Endothelial cell (in vitro differentiated cells): ENCODE results near the gene PARP3. TPM values are rescaled to one million over a fixed set of nuclear protein-coding genes. Genes with fewer than 3 reads are reported as not detected.

Source experiments
- DNase-seq: peaks from one replicate; pipeline ENCODE4 v3.0.0; 2021; ENCODE audit warnings: low spot score
- H3K27ac Mint-ChIP-seq: one replicate; pipeline ENCODE4 v1.8.0; 2021; ENCODE audit warnings: mixed read lengths, inconsistent platforms; ENCODE audit not compliant: unreplicated experiment
- H3K27me3 Mint-ChIP-seq: one replicate; pipeline ENCODE4 v1.8.0; 2021; ENCODE audit warnings: mild to moderate bottlenecking, moderate library complexity, mixed read lengths, inconsistent platforms; ENCODE audit not compliant: unreplicated experiment
- H3K36me3 Mint-ChIP-seq: one replicate; pipeline ENCODE4 v1.8.0; 2021; ENCODE audit warnings: mild to moderate bottlenecking, low read depth, mixed read lengths, inconsistent platforms; ENCODE audit not compliant: unreplicated experiment
- H3K4me1 Mint-ChIP-seq: one replicate; pipeline ENCODE4 v1.8.0; 2021; ENCODE audit warnings: mild to moderate bottlenecking, mixed read lengths, inconsistent platforms; ENCODE audit not compliant: unreplicated experiment
- H3K4me3 Mint-ChIP-seq: one replicate; pipeline ENCODE4 v1.8.0; 2021; ENCODE audit warnings: mild to moderate bottlenecking, mixed read lengths, inconsistent platforms; ENCODE audit not compliant: unreplicated experiment
- H3K9me3 Mint-ChIP-seq: one replicate; pipeline ENCODE4 v1.8.0; 2021; ENCODE audit warnings: mixed read lengths, inconsistent platforms; ENCODE audit not compliant: unreplicated experiment
- total RNA-seq: library from RNA; stranded (reverse); fragmentation: NEBNext Ultra II Directional; extraction: Animal tissue kit (Norgen Biotek cat#: 25700); gene quantifications from one replicate; pipeline ENCODE4 v1.2.1, GENCODE V29; 2021; ENCODE audit not compliant: unreplicated experiment
- TF ChIP-seq, protein P1 (sequence below): fragments of 200-600 bp; sonication (generic); IDR thresholded peaks from one replicate; pipeline ENCODE4 v1.5.0; 2021; ENCODE audit warnings: antibody characterized with exemption; ENCODE audit not compliant: unreplicated experiment

The PARP3 gene
- total RNA-seq, 1 donor from 2014 or later, result 4.6 TPM

DNA sequence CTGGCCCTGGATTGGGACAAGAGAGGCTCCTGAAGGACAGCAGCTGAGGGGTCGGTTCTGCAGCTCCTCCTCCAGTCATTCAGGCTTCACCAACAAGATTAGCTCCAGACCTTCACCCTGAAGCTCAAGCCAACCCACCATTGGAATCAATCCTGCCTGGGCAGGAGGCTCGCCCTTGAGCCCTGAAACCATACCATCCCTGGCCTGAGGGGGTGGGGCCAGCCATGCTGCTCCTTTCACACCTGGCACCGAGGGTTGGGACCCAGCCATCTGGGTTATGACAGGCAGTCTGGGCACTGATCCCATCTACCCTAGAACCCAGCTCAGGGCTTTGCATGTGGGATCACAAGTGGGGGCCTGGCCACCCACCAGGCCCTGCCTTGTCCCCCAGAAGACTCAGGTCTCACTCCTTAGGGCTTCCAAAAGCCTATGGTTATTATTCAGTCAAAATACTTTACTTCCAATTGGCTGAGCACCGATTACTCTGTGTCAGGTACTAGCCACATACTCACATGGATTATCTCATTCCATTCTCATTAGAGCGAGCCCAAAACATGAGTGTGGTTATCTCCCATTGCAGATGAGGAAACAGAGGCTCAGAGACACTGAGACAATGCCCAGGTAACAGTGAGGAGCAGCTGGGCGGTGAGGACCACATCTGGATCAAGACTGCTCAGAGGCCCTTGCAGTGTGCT is 28.6 kb downstream of the PARP3 start:
- H3K4me1 Mint-ChIP-seq, result peaks cover 25% of the 10 kb centered on the region
- H3K27me3 Mint-ChIP-seq, result peaks cover 11% of the 10 kb centered on the region
- H3K9me3 Mint-ChIP-seq, result no peaks in the 10 kb centered on the region
- H3K4me3 Mint-ChIP-seq, result no peak overlapping the region
- peaks cover 3% of the 10 kb centered on the region for H3K36me3 Mint-ChIP-seq
- DNase-seq, result no peak
- TF ChIP-seq, protein P1, sequence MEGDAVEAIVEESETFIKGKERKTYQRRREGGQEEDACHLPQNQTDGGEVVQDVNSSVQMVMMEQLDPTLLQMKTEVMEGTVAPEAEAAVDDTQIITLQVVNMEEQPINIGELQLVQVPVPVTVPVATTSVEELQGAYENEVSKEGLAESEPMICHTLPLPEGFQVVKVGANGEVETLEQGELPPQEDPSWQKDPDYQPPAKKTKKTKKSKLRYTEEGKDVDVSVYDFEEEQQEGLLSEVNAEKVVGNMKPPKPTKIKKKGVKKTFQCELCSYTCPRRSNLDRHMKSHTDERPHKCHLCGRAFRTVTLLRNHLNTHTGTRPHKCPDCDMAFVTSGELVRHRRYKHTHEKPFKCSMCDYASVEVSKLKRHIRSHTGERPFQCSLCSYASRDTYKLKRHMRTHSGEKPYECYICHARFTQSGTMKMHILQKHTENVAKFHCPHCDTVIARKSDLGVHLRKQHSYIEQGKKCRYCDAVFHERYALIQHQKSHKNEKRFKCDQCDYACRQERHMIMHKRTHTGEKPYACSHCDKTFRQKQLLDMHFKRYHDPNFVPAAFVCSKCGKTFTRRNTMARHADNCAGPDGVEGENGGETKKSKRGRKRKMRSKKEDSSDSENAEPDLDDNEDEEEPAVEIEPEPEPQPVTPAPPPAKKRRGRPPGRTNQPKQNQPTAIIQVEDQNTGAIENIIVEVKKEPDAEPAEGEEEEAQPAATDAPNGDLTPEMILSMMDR, result no peak
- H3K27ac Mint-ChIP-seq, result no peak overlapping the region

DNA sequence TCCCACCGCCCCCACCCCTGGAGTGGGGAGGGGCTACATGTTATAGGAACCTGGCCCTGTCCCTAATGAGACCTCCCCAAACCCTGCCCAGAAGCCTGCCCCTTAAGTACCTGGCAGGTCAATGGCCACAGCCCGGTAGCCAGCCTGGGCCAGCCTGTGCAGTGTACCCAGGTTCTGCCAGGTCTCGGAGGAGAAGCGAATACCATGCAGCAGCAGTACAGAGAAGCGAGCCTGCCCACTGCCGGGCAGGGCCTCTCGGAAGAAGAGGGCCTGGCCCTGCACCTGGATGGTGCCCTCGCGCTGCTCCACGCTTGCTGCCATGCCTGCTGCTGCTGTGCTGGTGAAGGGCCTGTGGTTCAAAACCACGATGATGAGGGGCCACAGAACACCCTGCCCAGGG is 29.2 kb downstream of the PARP3 start:
- H3K9me3 Mint-ChIP-seq, result no peaks in the 10 kb centered on the region
- H3K4me3 Mint-ChIP-seq, result no peak overlapping the region
- no peak for DNase-seq
- peaks cover 3% of the 10 kb centered on the region for H3K36me3 Mint-ChIP-seq
- peaks cover 23% of the 10 kb centered on the region for H3K4me1 Mint-ChIP-seq
- peaks cover 9% of the 10 kb centered on the region for H3K27me3 Mint-ChIP-seq
- no peak overlapping the region for H3K27ac Mint-ChIP-seq
- TF ChIP-seq, protein P1, result no peak

DNA sequence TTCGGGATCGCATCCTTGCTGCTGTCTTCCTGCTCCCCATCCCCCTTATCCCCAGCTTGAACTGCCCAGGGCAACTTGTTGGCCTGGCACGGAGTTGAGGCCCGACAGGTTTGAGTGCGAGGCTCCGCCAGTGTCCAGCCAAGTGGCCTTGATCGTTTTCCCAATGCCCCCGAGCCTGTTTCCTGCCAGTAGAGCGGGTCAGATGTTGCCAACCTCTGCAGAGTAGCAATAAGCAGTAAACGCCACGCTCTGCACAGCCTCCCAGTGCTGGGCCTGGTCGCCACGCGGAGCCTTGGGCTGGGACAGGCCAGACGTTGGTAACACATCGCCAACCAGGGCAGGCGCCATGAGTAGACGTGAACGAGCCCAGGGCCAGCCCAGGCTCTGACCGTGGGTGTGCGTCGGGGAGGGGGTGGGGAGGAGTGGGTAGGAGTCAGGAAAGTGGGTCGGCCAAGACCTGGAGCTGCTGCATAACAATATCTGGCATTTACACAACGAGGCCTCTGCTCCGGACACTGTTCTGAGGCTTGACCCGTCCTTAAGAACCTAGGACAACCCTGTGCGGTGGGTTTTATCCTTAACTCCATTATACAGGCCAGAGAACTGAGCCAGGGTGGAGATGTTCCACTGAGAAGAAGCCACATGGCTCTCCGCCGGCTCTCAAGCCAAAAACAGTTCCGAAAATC is 32.3 kb downstream of the PARP3 start:
- TF ChIP-seq, protein P1, result peak; percentile 10
- DNase-seq, result no peak
- Mint-ChIP-seq H3K9me3 (no peaks in the 10 kb centered on the region), H3K27ac (peak overlapping the region; percentile 24), H3K27me3 (peaks cover 6% of the 10 kb centered on the region), H3K36me3 (no peaks in the 10 kb centered on the region), H3K4me3 (peak overlapping the region; percentile 73), H3K4me1 (peaks cover 22% of the 10 kb centered on the region)

DNA sequence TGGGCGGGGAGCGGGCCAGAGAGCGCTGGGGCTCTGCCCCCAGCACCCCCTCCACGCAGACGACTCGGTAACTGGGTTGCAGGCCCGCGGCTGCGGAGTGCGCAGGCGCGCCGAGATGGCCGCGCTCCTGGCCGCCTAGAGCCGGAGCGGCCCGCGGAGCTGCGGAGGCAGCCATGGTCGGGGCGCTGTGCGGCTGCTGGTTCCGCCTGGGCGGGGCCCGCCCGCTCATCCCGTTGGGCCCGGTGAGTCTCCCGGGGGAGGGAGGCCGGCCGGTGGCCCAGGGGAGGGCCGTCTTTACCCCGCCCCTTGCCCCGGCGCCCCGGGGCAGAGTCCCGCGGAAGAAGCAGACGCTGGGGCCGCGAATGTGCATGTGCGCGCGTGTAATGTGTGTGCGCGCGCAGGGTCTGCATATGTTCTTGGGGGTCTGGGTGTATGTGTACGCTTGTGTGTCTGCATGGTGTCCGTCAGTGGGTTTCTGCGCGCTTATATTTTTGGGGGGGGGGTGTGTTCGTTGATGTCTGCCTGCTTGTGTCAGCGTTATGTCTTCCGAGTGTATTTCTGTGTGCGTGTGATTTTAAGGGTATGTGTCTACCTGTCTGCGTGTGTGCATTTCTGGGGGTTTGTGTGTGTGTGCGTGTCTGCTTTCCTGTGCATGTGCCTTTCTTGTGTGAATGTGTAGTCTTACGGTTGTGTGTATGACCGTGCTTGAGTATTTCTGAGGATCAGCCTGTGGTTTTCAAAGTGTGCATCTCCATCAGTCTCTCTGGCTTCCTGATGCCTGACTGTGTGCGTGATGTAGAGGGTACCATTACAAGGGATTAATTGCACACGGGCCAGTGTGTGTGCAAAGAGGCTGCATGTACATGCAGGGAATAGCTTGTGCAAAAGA is 33.0 kb downstream of the PARP3 start, which contains the start of gene ABHD14A:
Gene ABHD14A (plus strand): TSS at position 102 of the 889 bp plus-strand sequence. CDS start 72 bp downstream, at position 174.
- H3K36me3 Mint-ChIP-seq, result no peaks in the 10 kb centered on the region
- DNase-seq, result peak; percentile 64
- H3K9me3 Mint-ChIP-seq, result no peaks in the 10 kb centered on the region
- peak within 1 kb of the TSS; percentile 87 for H3K4me3 Mint-ChIP-seq
- TF ChIP-seq, protein P1, result no peak
- peaks cover 22% of the 10 kb centered on the region for H3K4me1 Mint-ChIP-seq
- peaks cover 5% of the 10 kb centered on the region for H3K27me3 Mint-ChIP-seq
- peak within 1 kb of the TSS; percentile 24 for H3K27ac Mint-ChIP-seq
